ENCODE data around the gene SURF1. TPM values are rescaled to one million over a fixed set of nuclear protein-coding genes. Genes with fewer than 3 reads are reported as not detected.
A peak's percentile ranks its signal among the peaks of the same experiment; 100 is the strongest.

Gene SURF1
- total and polyA plus RNA-seq, 2 donors (not counting 1 experiment from before 2014, with no cell fraction given): 44.1 to 54.5 TPM

- H3K4me1 Mint-ChIP-seq: peaks cover 33% of the 10 kb centered on the region
- H3K9me3 ChIP-seq (ENCODE audit: control extremely low read depth in 1 of 3, control insufficient read depth in 2 of 3, insufficient read depth in 1 of 3, low read length in 2 of 3): no peaks in the 10 kb centered on the region
- intact Hi-C loops (cut with micrococcal nuclease): loop anchor here (1.0 to 2.0 kb wide), 7 partner anchors 20 to 649 kb away; partner anchors contain the start of genes BRD3OS, GTF3C5, MED22 and RPL7A
- H4K20me1 ChIP-seq (ENCODE audit: control insufficient read depth, insufficient read depth, low read length, poor library complexity, severe bottlenecking): peaks cover 45% of the 10 kb centered on the region
- H3K27me3 ChIP-seq (replicated peaks in 1 of 4; ENCODE audit: control extremely low read depth in 1 of 4, control insufficient read depth in 3 of 4, insufficient read depth in 4 of 4, low read length in 3 of 4): no peaks in the 10 kb centered on the region
- under 1% methylated on average over 120 of the region's 120 CpGs for WGBS (ENCODE audit: insufficient coverage)
- no peaks in the 10 kb centered on the region for H3K27me3 Mint-ChIP-seq
- peak within 1 kb of the TSS; percentile 39 to 78 (median 66) for H3K4me3 ChIP-seq (ENCODE audit: control extremely low read depth in 1 of 5, extremely low read depth in 1 of 5, insufficient read depth in 1 of 5, low read depth in 2 of 5, low read length in 4 of 5)
- POLR2A ChIA-PET: interaction anchor here (0.6 to 1.2 kb wide), 4 partner anchors 20 to 103 kb away, joined by 3 to 6 read pairs (median 4); partner anchors contain the start of genes MED22, RPL7A, SLC2A6 and SURF1
- peak within 1 kb of the TSS; percentile 91 for H2AFZ ChIP-seq (ENCODE audit: insufficient read depth, low read depth, low read length, poor library complexity, severe bottlenecking)
- no peaks in the 10 kb centered on the region for H3K9me3 Mint-ChIP-seq (ENCODE audit: insufficient read depth)
- H3K27ac ChIP-seq (ENCODE audit: low read length in 2 of 2): peak within 1 kb of the TSS; percentile 18 to 91
- peak within 1 kb of the TSS; percentile 94 for H3K4me3 Mint-ChIP-seq
- peak within 1 kb of the TSS; percentile 84 for H3K9ac ChIP-seq (ENCODE audit: low read length)
- H3K36me3 ChIP-seq (replicated peaks in 1 of 2; ENCODE audit: control extremely low read depth in 1 of 2, control insufficient read depth in 1 of 2, extremely low read depth in 1 of 2, insufficient read depth in 2 of 2, low read length in 1 of 2): peaks cover 0 to 11% of the 10 kb centered on the region in 2 experiments
- H3K79me2 ChIP-seq (ENCODE audit: control insufficient read depth, insufficient read depth, low read length): peaks cover 48% of the 10 kb centered on the region
- peak; percentile 95 for DNase-seq
- TF ChIP-seq EZH2 (IDR thresholded peaks at IDR 0.05; ENCODE audit: borderline replicate concordance, insufficient read depth, low read depth, low read length, poor library complexity, severe bottlenecking): no peak
- TF ChIP-seq CTCF (IDR thresholded peaks at IDR 0.05): no peak
- ATAC-seq (ENCODE audit: low read depth): peak; percentile 97
- H3K27ac Mint-ChIP-seq: peak within 1 kb of the TSS; percentile 84
- CTCF ChIA-PET: interaction anchor here (0.6 to 1.2 kb wide), 4 partner anchors 13 to 190 kb away, joined by 3 to 4 read pairs (median 3); no protein-coding TSS in a partner anchor
- peak within 1 kb of the TSS; percentile 85 for H3K4me2 ChIP-seq (replicated peaks; ENCODE audit: low read depth, low read length, poor library complexity, severe bottlenecking)
- H3K4me1 ChIP-seq (ENCODE audit: control insufficient read depth in 2 of 2, insufficient read depth in 2 of 2, low read length in 2 of 2): peaks cover 25 to 40% of the 10 kb centered on the region in 2 donors
Measured at GRCh38 chr9:133375724-133376654, 19.7 kb upstream of the SURF1 start, which contains the start of the genes STKLD1 and SURF4. Gene STKLD1 (plus strand): TSS chr9:133376366. CDS start chr9:133376474, 108 bp downstream. Gene SURF4 (minus strand): TSS chr9:133376060. CDS start chr9:133375969, 91 bp downstream.

Measured in B cell (primary cell).